Measurements from ENCODE around the gene PBLD.
A peak's percentile ranks its signal among the peaks of the same experiment; 100 is the strongest.
"Not testable (repeated sequence)": the region's sequence is repeated elsewhere in the genome, so short reads cannot be mapped to it uniquely, and the experiment has no call there.

The PBLD gene

DNA sequence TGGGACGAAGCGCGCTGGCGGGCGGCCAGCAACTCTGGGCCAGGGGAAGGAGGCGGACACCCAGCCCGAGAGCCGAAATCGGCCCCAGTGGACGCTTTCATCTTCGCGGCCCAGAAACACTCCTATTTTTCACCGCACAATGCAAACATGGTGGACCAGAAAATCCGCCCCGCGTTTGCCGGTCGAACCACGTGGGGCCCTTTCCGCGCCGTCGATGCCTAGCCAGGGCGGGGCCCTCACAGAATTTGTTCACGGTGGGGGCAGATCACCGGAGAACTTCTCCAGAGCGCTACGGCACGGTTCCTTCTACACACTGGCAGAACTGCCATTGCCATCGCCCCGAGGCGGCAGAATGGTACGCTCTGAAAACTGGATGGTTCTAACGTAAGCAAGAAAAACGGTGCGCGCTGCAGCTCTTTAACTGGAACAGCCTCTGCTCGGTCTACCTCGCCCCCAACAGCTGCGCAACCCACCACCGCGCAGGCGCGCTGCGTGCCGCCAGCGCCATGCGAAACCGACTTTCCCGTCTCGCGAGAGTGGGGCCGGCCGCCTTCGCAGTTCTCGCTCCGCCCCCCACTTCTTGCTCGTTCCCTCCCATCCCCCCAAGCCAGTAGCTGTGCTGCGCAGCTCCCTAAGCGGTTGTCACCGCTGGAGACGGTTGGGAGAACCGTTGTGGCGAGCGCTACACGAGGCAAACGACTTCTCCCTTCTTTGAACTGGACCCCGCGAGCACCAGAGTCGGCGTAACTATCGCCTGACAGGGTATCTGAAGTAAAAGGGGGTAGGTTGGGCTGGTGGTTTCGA, 1.1 kb downstream of the PBLD start, which contains the start of gene HNRNPH3:
Gene HNRNPH3, plus strand, starts transcription at position 610 of the 804 bp plus-strand sequence. CDS start 5,158 bp downstream, outside the sequence.
- Histone ChIP-seq H3K4me3 (ENCODE audit: low read depth in 1 of 2, low read length in 2 of 2) (peak within 1 kb of the TSS; percentile 91 to 94), H3K4me1 (ENCODE audit: control insufficient read depth in 1 of 2, insufficient read depth in 2 of 2, low read length in 2 of 2) (peaks cover 37 to 41% of the 10 kb centered on the region in 2 donors), H3K9me3 (ENCODE audit: control insufficient read depth in 1 of 2, low read length in 2 of 2) (no peaks in the 10 kb centered on the region), H3K36me3 (ENCODE audit: control insufficient read depth in 1 of 2, insufficient read depth in 2 of 2, low read length in 2 of 2) (no peaks in the 10 kb centered on the region), H3K9ac (ENCODE audit: low read depth in 1 of 2, low read length in 2 of 2) (peak within 1 kb of the TSS; percentile 94 to 99), H3K27ac (ENCODE audit: low read depth, low read length) (peak within 1 kb of the TSS; percentile 95), H3K27me3 (ENCODE audit: control insufficient read depth in 1 of 2, insufficient read depth in 2 of 2, low read length in 2 of 2) (no peaks in the 10 kb centered on the region)

DNA sequence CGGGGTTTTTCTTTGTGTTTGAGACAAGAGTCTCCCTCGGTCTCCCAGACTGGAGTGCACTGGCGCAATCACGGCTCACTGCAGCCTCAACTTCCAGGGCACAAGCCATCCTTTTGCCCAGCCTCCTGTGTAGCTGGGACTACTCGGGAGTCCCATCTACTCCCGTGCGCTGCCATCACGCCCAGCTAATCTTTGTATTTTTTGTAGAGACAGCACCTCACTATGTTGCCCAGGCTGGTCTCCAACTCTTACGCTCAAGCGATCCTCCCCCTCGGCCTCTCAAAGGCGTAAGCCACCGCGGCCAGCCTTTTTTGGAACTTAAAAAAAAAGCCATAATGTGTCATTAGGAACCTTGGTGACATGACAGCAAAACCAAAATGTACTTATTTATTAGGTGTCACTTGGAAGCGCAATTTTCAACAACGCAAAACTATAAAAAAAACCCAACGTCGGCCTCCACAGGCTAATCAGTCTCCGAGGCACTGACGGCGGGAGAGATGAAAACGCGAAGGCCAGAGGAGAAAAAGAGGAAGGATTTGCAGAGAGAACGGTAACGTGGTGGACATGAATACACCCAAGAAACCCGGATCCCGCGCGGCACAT, 1.8 kb downstream of the PBLD start:
- H3K9me3 ChIP-seq (ENCODE audit: control insufficient read depth in 1 of 2, low read length in 2 of 2): no peaks in the 10 kb centered on the region
- peak overlapping the region; percentile 91 to 94 for H3K4me3 ChIP-seq (ENCODE audit: low read depth in 1 of 2, low read length in 2 of 2)
- peak overlapping the region; percentile 94 to 99 for H3K9ac ChIP-seq (ENCODE audit: low read depth in 1 of 2, low read length in 2 of 2)
- H3K4me1 ChIP-seq (ENCODE audit: control insufficient read depth in 1 of 2, insufficient read depth in 2 of 2, low read length in 2 of 2): peaks cover 32 to 36% of the 10 kb centered on the region in 2 donors
- no peaks in the 10 kb centered on the region for H3K36me3 ChIP-seq (ENCODE audit: control insufficient read depth in 1 of 2, insufficient read depth in 2 of 2, low read length in 2 of 2)
- peak overlapping the region; percentile 94 for H3K27ac ChIP-seq (ENCODE audit: low read depth, low read length)
- no peaks in the 10 kb centered on the region for H3K27me3 ChIP-seq (ENCODE audit: control insufficient read depth in 1 of 2, insufficient read depth in 2 of 2, low read length in 2 of 2)

DNA sequence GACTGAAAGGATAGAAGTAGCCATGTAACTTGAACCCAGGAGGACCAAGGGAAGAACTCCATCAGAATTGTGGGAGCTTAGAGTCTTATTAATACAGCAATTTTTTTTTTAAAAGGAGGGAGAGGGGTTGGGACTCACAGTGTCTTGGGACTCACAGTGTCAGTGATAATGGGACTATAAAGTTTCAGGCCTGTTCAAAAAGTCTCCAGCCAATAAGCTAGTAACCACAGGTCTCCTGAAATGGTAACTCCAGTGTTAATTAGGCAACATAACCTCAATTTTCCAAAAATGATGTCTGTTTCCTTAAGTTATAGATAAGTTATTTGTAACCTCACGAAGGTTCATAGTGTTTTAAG, 3.2 kb downstream of the PBLD start:
- Histone ChIP-seq H3K27me3 (ENCODE audit: control insufficient read depth in 1 of 2, insufficient read depth in 2 of 2, low read length in 2 of 2) (no peaks in the 10 kb centered on the region), H3K9ac (ENCODE audit: low read depth in 1 of 2, low read length in 2 of 2) (no peak overlapping the region), H3K27ac (ENCODE audit: low read depth, low read length) (no peak overlapping the region), H3K36me3 (ENCODE audit: control insufficient read depth in 1 of 2, insufficient read depth in 2 of 2, low read length in 2 of 2) (no peaks in the 10 kb centered on the region), H3K4me1 (ENCODE audit: control insufficient read depth in 1 of 2, insufficient read depth in 2 of 2, low read length in 2 of 2) (peaks cover 22 to 27% of the 10 kb centered on the region in 2 donors), H3K4me3 (ENCODE audit: low read depth in 1 of 2, low read length in 2 of 2) (no peak overlapping the region), H3K9me3 (ENCODE audit: control insufficient read depth in 1 of 2, low read length in 2 of 2) (no peaks in the 10 kb centered on the region)

DNA sequence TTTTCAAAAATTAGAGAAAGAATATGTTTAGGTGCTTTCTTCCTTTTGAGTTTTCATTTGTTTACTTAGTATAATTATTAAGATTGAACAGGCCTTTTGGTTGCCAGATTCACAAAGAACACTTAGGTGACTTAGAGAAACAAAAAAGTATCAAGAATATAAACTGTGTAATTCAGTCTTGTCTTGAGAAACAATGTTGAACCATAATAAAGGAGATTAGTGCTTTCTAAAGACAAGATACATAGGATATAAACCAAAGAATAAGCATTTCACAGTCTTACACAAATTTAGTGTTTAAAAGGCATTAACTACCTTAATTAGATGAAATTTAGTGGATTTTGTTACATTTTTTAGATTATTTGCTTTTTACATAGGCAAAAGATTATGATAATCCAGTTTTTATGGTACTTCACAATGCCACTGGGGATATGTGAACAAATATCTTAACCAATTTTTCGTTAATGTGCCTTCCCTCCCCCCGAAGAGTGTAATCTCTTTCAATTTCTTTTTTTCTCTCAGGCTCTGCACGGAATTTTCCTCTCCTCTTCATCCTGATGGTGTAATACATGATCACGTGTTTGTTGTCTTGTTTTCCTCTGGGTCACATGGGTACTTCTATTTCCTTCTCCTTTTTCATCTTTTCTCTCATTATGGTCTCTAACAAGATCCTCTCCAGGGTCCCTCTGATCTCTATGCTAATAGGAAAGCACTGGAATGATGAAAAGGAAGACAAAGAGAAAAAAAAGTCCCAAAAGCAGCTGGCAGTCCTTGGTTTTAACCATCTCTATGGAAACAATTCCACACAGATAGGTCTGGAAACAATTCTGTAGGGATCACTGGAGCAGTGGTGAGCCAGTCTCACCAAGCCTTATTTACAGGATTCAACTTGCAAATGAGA, 4.6 kb downstream of the PBLD start:
- H3K9me3 ChIP-seq (ENCODE audit: control insufficient read depth in 1 of 2, low read length in 2 of 2): no peaks in the 10 kb centered on the region
- H3K27ac ChIP-seq (ENCODE audit: low read depth, low read length): peak overlapping the region; percentile 28
- no peaks in the 10 kb centered on the region for H3K36me3 ChIP-seq (ENCODE audit: control insufficient read depth in 1 of 2, insufficient read depth in 2 of 2, low read length in 2 of 2)
- H3K9ac ChIP-seq (ENCODE audit: low read depth in 1 of 2, low read length in 2 of 2): peak overlapping the region in 1 of 2 donors; percentile 25
- peaks cover 19 to 27% of the 10 kb centered on the region in 2 donors for H3K4me1 ChIP-seq (ENCODE audit: control insufficient read depth in 1 of 2, insufficient read depth in 2 of 2, low read length in 2 of 2)
- H3K27me3 ChIP-seq (ENCODE audit: control insufficient read depth in 1 of 2, insufficient read depth in 2 of 2, low read length in 2 of 2): no peaks in the 10 kb centered on the region
- peak overlapping the region; percentile 10 to 44 for H3K4me3 ChIP-seq (ENCODE audit: low read depth in 1 of 2, low read length in 2 of 2)

DNA sequence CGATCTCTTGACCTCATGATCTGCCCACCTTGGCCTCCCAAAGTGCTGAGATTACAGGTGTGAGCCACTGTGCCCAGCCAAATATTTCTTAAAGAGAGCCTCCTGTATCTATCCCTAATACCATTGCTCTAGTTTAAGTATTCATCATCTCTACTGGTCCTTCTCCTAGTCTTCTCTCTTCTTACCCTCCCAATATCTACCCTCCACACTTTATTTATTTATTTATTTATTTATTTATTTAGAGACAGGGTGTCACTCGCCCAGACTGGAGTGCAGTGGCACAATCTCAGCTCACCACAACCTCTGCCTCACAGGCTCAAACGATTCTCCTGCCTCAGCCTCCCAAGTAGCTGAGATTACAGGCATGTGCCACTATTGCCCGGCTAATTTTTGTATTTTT, 8.3 kb downstream of the PBLD start:
- not testable (repeated sequence) for H3K4me3 ChIP-seq (ENCODE audit: low read depth in 1 of 2, low read length in 2 of 2); H3K9me3 ChIP-seq (ENCODE audit: control insufficient read depth in 1 of 2, low read length in 2 of 2); H3K9ac ChIP-seq (ENCODE audit: low read depth in 1 of 2, low read length in 2 of 2); H3K36me3 ChIP-seq (ENCODE audit: control insufficient read depth in 1 of 2, insufficient read depth in 2 of 2, low read length in 2 of 2); H3K27me3 ChIP-seq (ENCODE audit: control insufficient read depth in 1 of 2, insufficient read depth in 2 of 2, low read length in 2 of 2); H3K27ac ChIP-seq (ENCODE audit: low read depth, low read length)
- peaks cover 11 to 15% of the 10 kb centered on the region in 2 donors for H3K4me1 ChIP-seq (ENCODE audit: control insufficient read depth in 1 of 2, insufficient read depth in 2 of 2, low read length in 2 of 2)

DNA sequence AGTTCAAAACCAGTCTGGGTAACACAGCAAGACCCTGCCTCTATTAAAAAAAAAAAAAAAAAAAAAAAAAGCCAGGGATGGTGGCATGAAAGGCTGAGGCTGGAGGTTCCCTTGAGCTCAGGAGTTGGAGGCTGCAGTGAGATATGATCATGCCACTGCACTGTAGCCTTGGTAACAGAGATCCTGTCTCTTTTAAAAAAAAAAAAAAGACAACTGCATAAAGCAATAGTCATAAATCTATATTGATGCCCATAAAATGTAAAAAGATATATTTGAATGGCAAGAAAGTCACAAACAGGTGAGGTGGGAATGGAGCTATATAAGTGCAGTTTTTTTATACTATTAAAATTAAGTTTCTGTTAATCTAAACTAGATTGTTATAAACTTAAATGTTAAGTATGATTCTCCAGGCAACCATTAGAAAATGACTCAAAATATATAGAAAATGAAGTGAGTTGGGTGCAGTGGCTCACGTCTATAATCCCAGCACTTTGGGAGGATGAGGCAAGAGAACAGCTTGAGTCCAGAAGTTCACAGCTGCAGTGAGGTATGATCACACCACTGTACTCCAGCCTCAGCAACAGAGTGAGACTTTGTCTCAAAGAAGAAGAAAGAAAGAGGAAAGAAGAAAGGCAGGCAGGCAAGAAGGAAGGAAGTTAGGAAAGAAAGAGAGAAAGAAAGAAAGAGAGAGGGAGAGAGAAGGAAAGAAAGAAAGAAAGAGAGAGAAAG, 14.2 kb downstream of the PBLD start:
- Histone ChIP-seq H3K4me3 (ENCODE audit: low read depth in 1 of 2, low read length in 2 of 2) (peak overlapping the region in 1 of 2 donors; percentile 40), H3K27ac (ENCODE audit: low read depth, low read length) (no peak overlapping the region), H3K36me3 (ENCODE audit: control insufficient read depth in 1 of 2, insufficient read depth in 2 of 2, low read length in 2 of 2) (no peaks in the 10 kb centered on the region), H3K27me3 (ENCODE audit: control insufficient read depth in 1 of 2, insufficient read depth in 2 of 2, low read length in 2 of 2) (no peaks in the 10 kb centered on the region), H3K9me3 (ENCODE audit: control insufficient read depth in 1 of 2, low read length in 2 of 2) (peaks cover 11 to 15% of the 10 kb centered on the region in 2 donors), H3K9ac (ENCODE audit: low read depth in 1 of 2, low read length in 2 of 2) (no peak overlapping the region), H3K4me1 (ENCODE audit: control insufficient read depth in 1 of 2, insufficient read depth in 2 of 2, low read length in 2 of 2) (peaks cover 0 to 8% of the 10 kb centered on the region in 2 donors)

DNA sequence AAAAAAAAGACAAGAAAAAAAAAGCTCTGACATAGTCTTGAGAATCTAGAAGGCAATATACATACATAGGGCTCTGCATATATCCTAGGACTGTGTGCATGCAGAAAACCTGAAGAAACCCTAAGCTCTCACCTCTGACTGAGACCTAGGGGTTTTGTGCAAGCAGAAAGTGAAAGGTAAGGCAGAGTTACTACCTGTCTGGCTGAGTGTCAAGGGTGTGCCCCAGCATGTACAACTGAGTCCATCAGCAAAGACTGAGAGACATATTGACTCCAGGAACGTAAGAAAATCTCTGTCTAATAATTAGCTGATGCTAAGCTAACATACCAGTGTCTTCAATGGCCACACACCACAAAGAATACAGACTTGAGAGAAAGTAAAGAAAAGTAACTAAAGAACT, 17.1 kb downstream of the PBLD start:
- peaks cover 11 to 15% of the 10 kb centered on the region in 2 donors for H3K9me3 ChIP-seq (ENCODE audit: control insufficient read depth in 1 of 2, low read length in 2 of 2)
- no peak overlapping the region for H3K9ac ChIP-seq (ENCODE audit: low read depth in 1 of 2, low read length in 2 of 2)
- no peak overlapping the region for H3K27ac ChIP-seq (ENCODE audit: low read depth, low read length)
- no peaks in the 10 kb centered on the region for H3K27me3 ChIP-seq (ENCODE audit: control insufficient read depth in 1 of 2, insufficient read depth in 2 of 2, low read length in 2 of 2)
- no peak overlapping the region for H3K4me3 ChIP-seq (ENCODE audit: low read depth in 1 of 2, low read length in 2 of 2)
- peaks cover 0 to 8% of the 10 kb centered on the region in 2 donors for H3K4me1 ChIP-seq (ENCODE audit: control insufficient read depth in 1 of 2, insufficient read depth in 2 of 2, low read length in 2 of 2)
- no peaks in the 10 kb centered on the region for H3K36me3 ChIP-seq (ENCODE audit: control insufficient read depth in 1 of 2, insufficient read depth in 2 of 2, low read length in 2 of 2)

DNA sequence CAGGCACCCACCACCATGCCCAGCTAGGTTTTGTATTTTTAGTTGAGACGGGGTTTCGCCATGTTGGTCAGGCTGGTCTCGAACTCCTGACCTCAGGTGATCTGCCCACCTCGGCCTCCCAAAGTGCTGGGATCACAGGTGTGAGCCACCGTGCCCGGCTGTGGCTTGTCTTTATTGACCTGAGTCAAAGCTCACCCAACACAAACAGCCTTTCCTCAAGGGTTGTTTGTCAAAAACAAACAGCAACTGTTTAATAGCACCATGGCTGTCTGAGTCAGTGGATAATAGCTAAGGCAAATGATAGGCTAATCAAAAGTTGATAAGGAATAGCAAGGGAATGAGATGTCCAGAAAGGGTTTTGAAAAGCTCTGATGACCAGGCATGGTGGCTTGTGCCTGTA, 17.8 kb downstream of the PBLD start:
- not testable (repeated sequence) for H3K4me1 ChIP-seq (ENCODE audit: control insufficient read depth in 1 of 2, insufficient read depth in 2 of 2, low read length in 2 of 2); H3K4me3 ChIP-seq (ENCODE audit: low read depth in 1 of 2, low read length in 2 of 2); H3K27ac ChIP-seq (ENCODE audit: low read depth, low read length); H3K9ac ChIP-seq (ENCODE audit: low read depth in 1 of 2, low read length in 2 of 2); H3K36me3 ChIP-seq (ENCODE audit: control insufficient read depth in 1 of 2, insufficient read depth in 2 of 2, low read length in 2 of 2); H3K27me3 ChIP-seq (ENCODE audit: control insufficient read depth in 1 of 2, insufficient read depth in 2 of 2, low read length in 2 of 2)
- H3K9me3 ChIP-seq (ENCODE audit: control insufficient read depth in 1 of 2, low read length in 2 of 2): peaks cover 11 to 15% of the 10 kb centered on the region in 2 donors

DNA sequence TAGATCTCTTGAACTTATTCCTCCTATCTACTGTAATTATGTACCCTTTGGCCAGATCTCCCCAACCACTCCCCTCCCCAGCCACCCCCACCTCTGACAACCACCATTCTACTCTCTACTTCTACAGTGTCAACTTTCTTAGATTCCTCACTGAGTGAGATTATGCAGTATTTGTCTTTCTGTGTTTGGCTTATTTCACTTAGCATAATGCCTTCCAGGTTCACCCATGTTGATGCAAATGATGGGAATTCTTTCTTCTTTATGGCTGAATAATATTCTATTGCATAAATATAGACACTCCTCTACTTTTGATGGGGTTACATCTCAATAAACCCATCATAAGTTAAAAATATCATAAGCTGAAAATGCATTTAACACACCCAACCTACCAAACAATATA, 22.2 kb downstream of the PBLD start:
- Histone ChIP-seq H3K9me3 (ENCODE audit: control insufficient read depth in 1 of 2, low read length in 2 of 2) (no peaks in the 10 kb centered on the region), H3K36me3 (ENCODE audit: control insufficient read depth in 1 of 2, insufficient read depth in 2 of 2, low read length in 2 of 2) (no peaks in the 10 kb centered on the region), H3K4me3 (ENCODE audit: low read depth in 1 of 2, low read length in 2 of 2) (no peak overlapping the region), H3K4me1 (ENCODE audit: control insufficient read depth in 1 of 2, insufficient read depth in 2 of 2, low read length in 2 of 2) (peaks cover 0 to 4% of the 10 kb centered on the region in 2 donors), H3K27ac (ENCODE audit: low read depth, low read length) (no peak overlapping the region), H3K27me3 (ENCODE audit: control insufficient read depth in 1 of 2, insufficient read depth in 2 of 2, low read length in 2 of 2) (no peaks in the 10 kb centered on the region), H3K9ac (ENCODE audit: low read depth in 1 of 2, low read length in 2 of 2) (no peak overlapping the region)
